MCF 10A (cell line): Measurements from ENCODE around the gene CBR3. TPM values are rescaled to one million over a fixed set of nuclear protein-coding genes. Genes with fewer than 3 reads are reported as not detected.

Source experiments
- BruUV-seq: library from RNA; stranded (reverse); fragments of 400-500 nt; replicated peaks from 2 replicates; lab custom pipeline; 2021; lab: Mats Ljungman, UMichigan
- CTCF ChIA-PET: fragments of 300-600 bp; sonication (Branson Sonifier 250); formaldehyde crosslinking; extraction: SDS; loops from one replicate; lab custom pipeline; 2021; ENCODE audit warnings: antibody characterized with exemption, inconsistent platforms; lab: Yijun Ruan, JAX
- POLR2A ChIA-PET: fragments of 300-600, 350-650 bp; sonication (Branson Sonifier 250); formaldehyde crosslinking; extraction: SDS; loops from one replicate; lab custom pipeline; 2020; ENCODE audit warnings: antibody characterized with exemption, inconsistent platforms; lab: Yijun Ruan, JAX
- DNase-seq: peaks from one replicate; pipeline ENCODE4 v3.0.0-alpha.2; 2018; ENCODE audit not compliant: unreplicated experiment
- H3K27ac Mint-ChIP-seq: one replicate; pipeline ENCODE4 v1.8.0; 2022; ENCODE audit warnings: mild to moderate bottlenecking, low read depth, mixed read lengths; ENCODE audit not compliant: unreplicated experiment
- H3K27me3 Mint-ChIP-seq: one replicate; pipeline ENCODE4 v1.8.0; 2022; ENCODE audit warnings: mixed read lengths; ENCODE audit not compliant: insufficient read depth, unreplicated experiment
- H3K36me3 Mint-ChIP-seq: one replicate; pipeline ENCODE4 v1.8.0; 2022; ENCODE audit warnings: mild to moderate bottlenecking, moderate library complexity, mixed read lengths; ENCODE audit not compliant: insufficient read depth, unreplicated experiment
- H3K4me1 Mint-ChIP-seq: one replicate; pipeline ENCODE4 v1.8.0; 2022; ENCODE audit warnings: mixed read lengths; ENCODE audit not compliant: insufficient read depth, unreplicated experiment
- H3K4me3 Mint-ChIP-seq: one replicate; pipeline ENCODE4 v1.8.0; 2022; ENCODE audit warnings: mild to moderate bottlenecking, moderate library complexity, mixed read lengths; ENCODE audit not compliant: unreplicated experiment
- H3K9me3 Mint-ChIP-seq: one replicate; pipeline ENCODE4 v1.8.0; 2022; ENCODE audit warnings: mixed read lengths; ENCODE audit not compliant: unreplicated experiment
- intact Hi-C: fragments of 100-400 bp; cut with micrococcal nuclease; formaldehyde crosslinking; loops from 2 replicates; pipeline ENCODE4 v1.14.1; 2022
- total RNA-seq: library from RNA; stranded (reverse); gene quantifications from 2 replicates; pipeline ENCODE4 v1.2.3, GENCODE V29; 2022
- TF ChIP-seq, protein P1 (sequence below): fragments of 200-600 bp; IDR thresholded peaks from one replicate; pipeline ENCODE4 v1.8.0; 2022; ENCODE audit warnings: antibody characterized with exemption, mild to moderate bottlenecking; ENCODE audit not compliant: unreplicated experiment

The CBR3 gene
- total RNA-seq, 1 experiment from 2014 or later: 1.8 TPM

DNA sequence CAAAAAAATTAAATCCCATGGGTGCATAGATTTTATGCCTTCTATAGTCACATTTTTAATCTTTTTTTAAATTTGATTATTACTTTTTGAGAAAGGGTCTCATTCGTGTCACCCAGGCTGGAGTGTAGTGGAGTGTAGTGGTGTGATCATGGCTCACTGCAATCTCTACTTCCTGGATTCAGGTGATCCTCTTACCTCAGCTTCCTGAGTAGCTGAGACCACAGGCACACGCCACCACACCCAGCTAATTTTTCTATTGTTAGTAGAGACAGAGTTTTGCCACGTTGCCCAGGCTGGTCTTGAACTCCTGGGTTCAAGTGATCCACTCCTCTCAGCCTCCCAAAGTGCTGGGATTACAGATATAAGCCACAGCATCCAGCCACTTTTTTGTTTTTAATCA lies 10.4 kb downstream of the CBR3 start:
- no TSS peak for BruUV-seq
- TF ChIP-seq, protein P1, sequence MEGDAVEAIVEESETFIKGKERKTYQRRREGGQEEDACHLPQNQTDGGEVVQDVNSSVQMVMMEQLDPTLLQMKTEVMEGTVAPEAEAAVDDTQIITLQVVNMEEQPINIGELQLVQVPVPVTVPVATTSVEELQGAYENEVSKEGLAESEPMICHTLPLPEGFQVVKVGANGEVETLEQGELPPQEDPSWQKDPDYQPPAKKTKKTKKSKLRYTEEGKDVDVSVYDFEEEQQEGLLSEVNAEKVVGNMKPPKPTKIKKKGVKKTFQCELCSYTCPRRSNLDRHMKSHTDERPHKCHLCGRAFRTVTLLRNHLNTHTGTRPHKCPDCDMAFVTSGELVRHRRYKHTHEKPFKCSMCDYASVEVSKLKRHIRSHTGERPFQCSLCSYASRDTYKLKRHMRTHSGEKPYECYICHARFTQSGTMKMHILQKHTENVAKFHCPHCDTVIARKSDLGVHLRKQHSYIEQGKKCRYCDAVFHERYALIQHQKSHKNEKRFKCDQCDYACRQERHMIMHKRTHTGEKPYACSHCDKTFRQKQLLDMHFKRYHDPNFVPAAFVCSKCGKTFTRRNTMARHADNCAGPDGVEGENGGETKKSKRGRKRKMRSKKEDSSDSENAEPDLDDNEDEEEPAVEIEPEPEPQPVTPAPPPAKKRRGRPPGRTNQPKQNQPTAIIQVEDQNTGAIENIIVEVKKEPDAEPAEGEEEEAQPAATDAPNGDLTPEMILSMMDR: no peak
- no peak overlapping the region for H3K27ac Mint-ChIP-seq
- no peak overlapping the region for H3K4me3 Mint-ChIP-seq
- CTCF ChIA-PET: interaction anchor here (1.0 kb wide), 1 partner anchor 9 kb away, joined by 5 read pairs; no protein-coding TSS in a partner anchor
- no peaks in the 10 kb centered on the region for H3K27me3 Mint-ChIP-seq
- H3K9me3 Mint-ChIP-seq: no peaks in the 10 kb centered on the region
- POLR2A ChIA-PET: no interaction called here
- H3K36me3 Mint-ChIP-seq: no peaks in the 10 kb centered on the region
- intact Hi-C loops: loop anchor here (10.0 kb wide), 1 partner anchor 360 kb away; no protein-coding TSS in a partner anchor
- peaks cover 11% of the 10 kb centered on the region for H3K4me1 Mint-ChIP-seq
- no peak for DNase-seq

DNA sequence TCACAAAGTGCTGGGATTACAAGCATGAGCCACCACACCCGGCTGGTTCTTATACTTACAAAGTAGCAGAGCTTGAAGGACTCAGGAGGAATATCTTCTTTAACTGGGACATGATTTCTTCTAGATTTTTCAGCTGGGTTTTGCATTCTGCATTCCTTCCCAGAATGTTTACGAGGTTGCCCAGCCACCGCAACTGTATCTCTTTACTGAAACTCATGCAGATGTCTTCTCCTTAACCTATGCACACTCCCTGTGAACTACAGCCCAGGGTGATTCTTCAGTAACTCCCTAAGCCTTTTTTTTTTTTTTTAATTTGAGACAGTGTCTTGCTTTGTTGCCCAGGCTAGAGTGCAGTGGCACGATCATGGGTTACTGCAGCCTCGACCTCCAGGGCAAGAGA lies 13.0 kb downstream of the CBR3 start:
- Mint-ChIP-seq H3K9me3 (no peaks in the 10 kb centered on the region), H3K4me1 (peaks cover 6% of the 10 kb centered on the region), H3K27me3 (no peaks in the 10 kb centered on the region), H3K36me3 (no peaks in the 10 kb centered on the region), H3K4me3 (no peak overlapping the region), H3K27ac (no peak overlapping the region)
- intact Hi-C loops: loop anchor here (10.0 kb wide), 1 partner anchor 357 kb away; no protein-coding TSS in a partner anchor
- ChIA-PET CTCF (interaction anchor here (0.9 to 2.7 kb wide), 2 partner anchors 38 to 62 kb away, joined by 3 to 10 read pairs; no protein-coding TSS in a partner anchor), POLR2A (interaction anchor here (2.1 kb wide), 1 partner anchor 55 kb away, joined by 6 read pairs; no protein-coding TSS in a partner anchor)
- DNase-seq: no peak
- TF ChIP-seq, protein P1: no peak
- no TSS peak for BruUV-seq

DNA sequence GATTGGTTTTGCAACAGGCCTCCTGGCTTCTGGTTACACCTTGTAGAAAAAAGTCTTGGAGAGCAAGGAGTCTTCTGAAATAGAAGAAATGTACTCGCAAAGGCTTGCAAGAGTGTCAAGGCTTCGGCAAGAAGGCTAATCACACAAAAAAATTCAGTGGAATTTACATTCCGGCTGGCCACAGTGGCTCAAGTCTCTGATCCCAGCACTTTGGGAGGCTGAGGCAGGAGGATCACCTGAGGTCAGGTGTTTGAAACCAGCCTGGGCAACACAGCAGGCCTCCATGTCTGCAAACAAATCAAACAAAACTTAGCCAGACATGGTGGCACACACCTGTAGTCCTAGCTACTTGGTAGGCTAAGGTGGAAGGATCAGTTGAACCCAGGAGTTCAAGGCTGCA lies 14.0 kb downstream of the CBR3 start:
- H3K4me3 Mint-ChIP-seq: no peak overlapping the region
- H3K4me1 Mint-ChIP-seq: peaks cover 10% of the 10 kb centered on the region
- intact Hi-C loops: loop anchor here (10.0 kb wide), 1 partner anchor 356 kb away; no protein-coding TSS in a partner anchor
- DNase-seq: no peak
- no peaks in the 10 kb centered on the region for H3K36me3 Mint-ChIP-seq
- BruUV-seq: no TSS peak
- ChIA-PET CTCF (interaction anchor here (5.2 to 7.9 kb wide), 2 partner anchors 8 to 61 kb away, joined by 50 to 108 read pairs; no protein-coding TSS in a partner anchor), POLR2A (interaction anchor here (0.8 kb wide), 1 partner anchor 188 kb away, joined by 3 read pairs; no protein-coding TSS in a partner anchor)
- TF ChIP-seq, protein P1: no peak
- no peaks in the 10 kb centered on the region for H3K9me3 Mint-ChIP-seq
- H3K27ac Mint-ChIP-seq: no peak overlapping the region
- no peaks in the 10 kb centered on the region for H3K27me3 Mint-ChIP-seq

DNA sequence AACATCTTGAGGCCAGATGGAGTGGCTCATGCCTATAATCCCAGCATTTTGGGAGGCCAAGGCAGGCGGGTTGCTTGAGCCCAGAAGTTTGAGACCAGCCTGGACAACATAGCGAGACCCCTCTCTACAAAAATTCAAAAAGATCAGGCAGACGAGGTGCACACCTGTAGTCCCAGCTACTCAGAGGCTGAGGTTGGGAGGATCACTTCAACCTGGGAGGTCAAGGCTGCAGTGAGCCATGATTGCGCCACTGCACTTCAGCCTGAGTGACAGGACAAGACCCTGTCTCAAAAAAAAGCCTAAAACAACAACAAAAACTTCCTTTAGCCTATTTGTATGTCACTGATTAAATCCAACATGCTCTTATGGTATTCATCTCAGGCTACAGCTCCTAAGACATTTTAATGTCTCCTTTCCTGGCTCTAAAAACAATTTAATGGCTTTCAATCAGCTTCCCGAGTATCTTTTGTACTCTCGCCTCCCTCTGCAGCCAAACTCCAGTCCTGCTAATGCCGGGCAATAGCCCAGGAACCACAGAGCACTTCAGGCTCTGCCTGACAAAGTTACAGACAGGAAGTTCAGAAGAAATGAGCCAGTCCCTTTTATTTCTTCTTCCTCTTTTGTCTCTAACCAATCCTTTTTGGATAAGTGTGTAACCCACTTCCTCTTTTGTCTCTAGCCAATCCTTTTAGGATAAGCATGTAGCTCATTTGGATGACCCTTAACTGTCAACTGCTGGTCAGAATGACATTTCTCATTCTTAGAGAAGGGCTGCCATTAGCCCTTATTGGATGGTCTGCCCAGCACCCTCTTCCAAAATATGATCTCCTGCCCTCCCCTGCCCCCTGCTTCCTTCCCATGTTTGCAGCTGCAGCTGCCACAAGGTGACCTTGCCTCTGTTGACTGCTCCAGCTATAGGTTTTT lies 15.2 kb downstream of the CBR3 start:
- DNase-seq: no peak
- Mint-ChIP-seq H3K27me3 (no peaks in the 10 kb centered on the region), H3K27ac (no peak overlapping the region), H3K36me3 (no peaks in the 10 kb centered on the region), H3K4me3 (no peak overlapping the region), H3K9me3 (no peaks in the 10 kb centered on the region), H3K4me1 (peaks cover 10% of the 10 kb centered on the region)
- BruUV-seq: no TSS peak
- TF ChIP-seq, protein P1: no peak
- intact Hi-C loops: loop anchor here (10.0 kb wide), 1 partner anchor 355 kb away; no protein-coding TSS in a partner anchor
- CTCF ChIA-PET: interaction anchor here (0.7 to 7.9 kb wide), 4 partner anchors 9 to 182 kb away, joined by 3 to 108 read pairs (median 44); no protein-coding TSS in a partner anchor
- POLR2A ChIA-PET: interaction anchor here (0.7 to 5.3 kb wide), 3 partner anchors 53 to 175 kb away, joined by 3 to 21 read pairs (median 7); no protein-coding TSS in a partner anchor
